WTC11 (cell line): ENCODE measurements around the gene ESYT3. TPM values are rescaled to one million over a fixed set of nuclear protein-coding genes. Genes with fewer than 3 reads are reported as not detected.

Experiments
- ATAC-seq: fragments of 200-7000 bp; cut with Tn5 transposase; 2 replicates; pipeline ENCODE4 v1.10.0; 2021; ENCODE audit warnings: mild to moderate bottlenecking, moderate library complexity
- CTCF ChIA-PET: fragments of 300-600 bp; sonication (Branson Sonifier 250); formaldehyde crosslinking; loops from one replicate; lab custom pipeline; 2021; ENCODE audit warnings: antibody characterized with exemption; lab: Charles Lee
- POLR2A ChIA-PET: fragments of 350-600 bp; sonication (Branson Sonifier 250); formaldehyde crosslinking; loops from one replicate; lab custom pipeline; 2021; ENCODE audit warnings: antibody characterized with exemption; lab: Charles Lee
- DNase-seq: peaks from one replicate; pipeline ENCODE4 v3.0.0; 2021; ENCODE audit warnings: low spot score
- H3K27ac Mint-ChIP-seq: 2 replicates; pipeline ENCODE4 v1.8.0; 2021; ENCODE audit warnings: mixed read lengths
- H3K27me3 Mint-ChIP-seq: 2 replicates; pipeline ENCODE4 v1.8.0; 2021; ENCODE audit warnings: low read depth, mild to moderate bottlenecking, moderate library complexity, mixed read lengths
- H3K36me3 Mint-ChIP-seq: 2 replicates; pipeline ENCODE4 v1.8.0; 2021; ENCODE audit warnings: mixed read lengths
- H3K4me1 Mint-ChIP-seq: 2 replicates; pipeline ENCODE4 v1.8.0; 2022; ENCODE audit warnings: mixed read lengths
- H3K4me3 Mint-ChIP-seq: 2 replicates; pipeline ENCODE4 v1.8.0; 2021; ENCODE audit warnings: mild to moderate bottlenecking, moderate library complexity, mixed read lengths
- H3K9me3 Mint-ChIP-seq: 2 replicates; pipeline ENCODE4 v1.8.0; 2021; ENCODE audit warnings: mixed read lengths
- E2F1 ChIP-seq: sonication (generic); formaldehyde crosslinking; IDR thresholded peaks from 2 replicates; pipeline ENCODE4 v1.8.0; 2022; ENCODE audit warnings: mild to moderate bottlenecking, missing genetic modification reagents
- ELF4 ChIP-seq: sonication (generic); formaldehyde crosslinking; IDR thresholded peaks from 2 replicates; pipeline ENCODE4 v1.8.1; 2022; ENCODE audit warnings: low read depth, mild to moderate bottlenecking, moderate library complexity, missing genetic modification reagents
- EMX1 ChIP-seq: fragments of 250-450 bp; sonication (Bioruptor Pico); IDR thresholded peaks from 2 replicates; pipeline ENCODE4 v1.8.0; 2021; ENCODE audit warnings: mild to moderate bottlenecking
- ETV6 ChIP-seq: sonication (generic); formaldehyde crosslinking; IDR thresholded peaks from 2 replicates; pipeline ENCODE4 v1.8.1; 2022; ENCODE audit warnings: mild to moderate bottlenecking, missing genetic modification reagents
- GRHL2 ChIP-seq: fragments of 250-450 bp; sonication (Bioruptor Pico); IDR thresholded peaks from 2 replicates; pipeline ENCODE4 v1.8.0; 2022; ENCODE audit warnings: mild to moderate bottlenecking, moderate library complexity; ENCODE audit not compliant: insufficient replicate concordance, severe bottlenecking
- GTF2I ChIP-seq: fragments of 250-450 bp; sonication (Bioruptor Pico); conservative IDR thresholded peaks from 2 replicates; pipeline ENCODE4 v1.4.0; 2021; ENCODE audit warnings: mild to moderate bottlenecking
- HMGA2 ChIP-seq: fragments of 250-450 bp; sonication (Bioruptor Pico); IDR thresholded peaks from 2 replicates; pipeline ENCODE4 v1.4.0; 2021; ENCODE audit warnings: mild to moderate bottlenecking, moderate library complexity
- IRF2 ChIP-seq: sonication (generic); formaldehyde crosslinking; IDR thresholded peaks from 2 replicates; pipeline ENCODE4 v1.8.0; 2022; ENCODE audit warnings: low read depth, missing genetic modification reagents, borderline replicate concordance
- JAZF1 ChIP-seq: fragments of 250-450 bp; sonication (Bioruptor Pico); IDR thresholded peaks from 2 replicates; pipeline ENCODE4 v1.9.0; 2021; ENCODE audit warnings: moderate library complexity, mild to moderate bottlenecking, inconsistent platforms
- JUN ChIP-seq: sonication (generic); formaldehyde crosslinking; IDR thresholded peaks from 2 replicates; pipeline ENCODE4 v1.8.0; 2023; ENCODE audit warnings: mild to moderate bottlenecking, missing genetic modification reagents
- KAT7 ChIP-seq: sonication (generic); formaldehyde crosslinking; IDR thresholded peaks from 2 replicates; pipeline ENCODE4 v1.8.1; 2023; ENCODE audit warnings: missing genetic modification reagents, mild to moderate bottlenecking, borderline replicate concordance
- NFYB ChIP-seq: sonication (generic); formaldehyde crosslinking; conservative IDR thresholded peaks from 2 replicates; pipeline ENCODE4 v1.8.0; 2022; ENCODE audit warnings: low read depth, missing genetic modification reagents
- NR3C1 ChIP-seq: sonication (generic); formaldehyde crosslinking; conservative IDR thresholded peaks from 2 replicates; pipeline ENCODE4 v1.8.1; 2023; ENCODE audit warnings: low read depth, mild to moderate bottlenecking, missing genetic modification reagents
- OVOL2 ChIP-seq: fragments of 250-450 bp; sonication (Bioruptor Pico); IDR thresholded peaks from 2 replicates; pipeline ENCODE4 v1.9.0; 2021; ENCODE audit warnings: mild to moderate bottlenecking, borderline replicate concordance
- RELA ChIP-seq: sonication (generic); formaldehyde crosslinking; IDR thresholded peaks from 2 replicates; pipeline ENCODE4 v1.8.1; 2022; ENCODE audit warnings: missing genetic modification reagents, mild to moderate bottlenecking, borderline replicate concordance
- SMAD3 ChIP-seq: sonication (generic); formaldehyde crosslinking; IDR thresholded peaks from 2 replicates; pipeline ENCODE4 v1.8.0; 2022; ENCODE audit warnings: missing genetic modification reagents, mild to moderate bottlenecking, borderline replicate concordance
- SMAD4 ChIP-seq: sonication (generic); formaldehyde crosslinking; IDR thresholded peaks from 2 replicates; pipeline ENCODE4 v1.8.0; 2022; ENCODE audit warnings: mild to moderate bottlenecking, missing genetic modification reagents
- TCF7 ChIP-seq: sonication (generic); formaldehyde crosslinking; IDR thresholded peaks from 2 replicates; pipeline ENCODE4 v1.8.0; 2022; ENCODE audit warnings: mild to moderate bottlenecking, low read depth, missing genetic modification reagents, moderate library complexity
- TP53 ChIP-seq: sonication (generic); formaldehyde crosslinking; IDR thresholded peaks from 2 replicates; pipeline ENCODE4 v1.8.1; 2023; ENCODE audit warnings: mild to moderate bottlenecking, missing genetic modification reagents
- USF2 ChIP-seq: sonication (generic); formaldehyde crosslinking; IDR thresholded peaks from 2 replicates; pipeline ENCODE4 v1.8.1; 2023; ENCODE audit warnings: mild to moderate bottlenecking, missing genetic modification reagents, moderate library complexity
- ZBTB21 ChIP-seq: sonication (generic); formaldehyde crosslinking; IDR thresholded peaks from 2 replicates; pipeline ENCODE4 v1.8.1; 2023; ENCODE audit warnings: mild to moderate bottlenecking, missing genetic modification reagents, borderline replicate concordance
- ZNF138 ChIP-seq: sonication (generic); formaldehyde crosslinking; conservative IDR thresholded peaks from 2 replicates; pipeline ENCODE4 v1.8.1; 2022; ENCODE audit warnings: mild to moderate bottlenecking, moderate library complexity, missing genetic modification reagents
- ZNF317 ChIP-seq: sonication (generic); formaldehyde crosslinking; IDR thresholded peaks from 2 replicates; pipeline ENCODE4 v1.8.1; 2023; ENCODE audit warnings: low read depth, mild to moderate bottlenecking, moderate library complexity, missing genetic modification reagents, borderline replicate concordance
- ZNF396 ChIP-seq: fragments of 250-450 bp; sonication (Bioruptor Pico); IDR thresholded peaks from 2 replicates; pipeline ENCODE4 v1.8.0; 2021; ENCODE audit warnings: mild to moderate bottlenecking, moderate library complexity, borderline replicate concordance
- ZNF512 ChIP-seq: sonication (generic); formaldehyde crosslinking; IDR thresholded peaks from 2 replicates; pipeline ENCODE4 v1.8.1; 2022; ENCODE audit warnings: missing genetic modification reagents, borderline replicate concordance
- total RNA-seq: library from RNA; stranded (reverse); gene quantifications from 3 replicates; pipeline ENCODE4 v1.2.3, GENCODE V29; 2021
- TF ChIP-seq, protein P1 (sequence below): fragments of 250-450 bp; sonication (Bioruptor Pico); IDR thresholded peaks from 2 replicates; pipeline ENCODE4 v1.9.0; 2021; ENCODE audit warnings: mild to moderate bottlenecking
- TF ChIP-seq, protein P2 (sequence below): sonication (generic); formaldehyde crosslinking; IDR thresholded peaks from 2 replicates; pipeline ENCODE4 v1.8.1; 2022; ENCODE audit warnings: mild to moderate bottlenecking, moderate library complexity, missing genetic modification reagents
- TF ChIP-seq, protein P3 (sequence below): sonication (generic); formaldehyde crosslinking; IDR thresholded peaks from 2 replicates; pipeline ENCODE4 v1.8.0; 2022; ENCODE audit warnings: mild to moderate bottlenecking, missing genetic modification reagents
- TF ChIP-seq, protein P4 (sequence below): sonication (generic); formaldehyde crosslinking; conservative IDR thresholded peaks from 2 replicates; pipeline ENCODE4 v1.8.1; 2023; ENCODE audit warnings: mild to moderate bottlenecking, low read depth, missing genetic modification reagents, moderate library complexity

Gene ESYT3
- total RNA-seq, 1 experiment from 2014 or later = 6.4 TPM

GRCh38 chr3:138441742-138442141 is 7.3 kb downstream of the ESYT3 start:
- TF ChIP-seq ELF4 (CRISPR knock-in tag) = no peak
- no peak for TF ChIP-seq NR3C1 (CRISPR knock-in tag)
- TF ChIP-seq, protein P1, sequence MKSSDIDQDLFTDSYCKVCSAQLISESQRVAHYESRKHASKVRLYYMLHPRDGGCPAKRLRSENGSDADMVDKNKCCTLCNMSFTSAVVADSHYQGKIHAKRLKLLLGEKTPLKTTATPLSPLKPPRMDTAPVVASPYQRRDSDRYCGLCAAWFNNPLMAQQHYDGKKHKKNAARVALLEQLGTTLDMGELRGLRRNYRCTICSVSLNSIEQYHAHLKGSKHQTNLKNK (CRISPR knock-in tag) = no peak
- no peak for TF ChIP-seq SMAD3 (CRISPR knock-in tag)
- no peak for TF ChIP-seq ZNF317 (CRISPR knock-in tag)
- TF ChIP-seq IRF2 = no peak
- no peak for TF ChIP-seq ZNF512 (CRISPR knock-in tag)
- TF ChIP-seq ZNF138 = no peak
- TF ChIP-seq E2F1 (CRISPR knock-in tag) = no peak
- TF ChIP-seq, protein P2, sequence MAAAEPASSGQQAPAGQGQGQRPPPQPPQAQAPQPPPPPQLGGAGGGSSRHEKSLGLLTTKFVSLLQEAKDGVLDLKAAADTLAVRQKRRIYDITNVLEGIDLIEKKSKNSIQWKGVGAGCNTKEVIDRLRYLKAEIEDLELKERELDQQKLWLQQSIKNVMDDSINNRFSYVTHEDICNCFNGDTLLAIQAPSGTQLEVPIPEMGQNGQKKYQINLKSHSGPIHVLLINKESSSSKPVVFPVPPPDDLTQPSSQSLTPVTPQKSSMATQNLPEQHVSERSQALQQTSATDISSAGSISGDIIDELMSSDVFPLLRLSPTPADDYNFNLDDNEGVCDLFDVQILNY (CRISPR knock-in tag) = no peak
- TF ChIP-seq HMGA2 (CRISPR knock-in tag) = no peak
- no peak for TF ChIP-seq ETV6 (CRISPR knock-in tag)
- no peak for TF ChIP-seq TCF7 (CRISPR knock-in tag)
- no peak for TF ChIP-seq GTF2I
- no peak for TF ChIP-seq GRHL2 (CRISPR knock-in tag)
- no peak for TF ChIP-seq ZNF396
- ATAC-seq = no peak
- no peak overlapping the region for H3K27ac Mint-ChIP-seq
- CTCF ChIA-PET = interaction anchor here (0.7 to 3.8 kb wide), 4 partner anchors 7 to 474 kb away, joined by 3 to 10 read pairs (median 8); partner anchors contain the start of gene ESYT3
- no peaks in the 10 kb centered on the region for H3K36me3 Mint-ChIP-seq
- no peak overlapping the region for H3K4me3 Mint-ChIP-seq
- no peak for DNase-seq
- H3K27me3 Mint-ChIP-seq = peaks cover 11% of the 10 kb centered on the region
- POLR2A ChIA-PET = no interaction called here
- no peaks in the 10 kb centered on the region for H3K9me3 Mint-ChIP-seq
- H3K4me1 Mint-ChIP-seq = peaks cover 6% of the 10 kb centered on the region

DNA sequence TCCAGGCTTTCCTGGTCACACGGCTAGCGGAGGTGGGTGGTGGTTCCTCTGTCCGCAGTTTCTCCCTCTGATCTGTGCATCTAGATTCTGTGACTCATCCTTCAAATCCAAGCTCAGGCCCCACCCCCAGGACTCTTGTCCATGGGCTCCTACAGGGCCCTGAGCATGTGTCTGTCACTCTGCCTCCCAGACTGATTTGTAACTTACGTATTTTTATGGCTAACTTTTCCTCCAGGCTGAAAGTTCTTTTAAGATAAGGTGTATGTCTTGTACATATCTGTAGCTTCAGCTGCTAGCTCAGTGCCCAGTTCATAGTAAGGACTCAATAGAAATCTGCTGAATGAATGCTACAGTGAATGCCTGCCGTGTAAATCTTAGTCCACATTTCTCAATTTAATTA is 8.0 kb downstream of the ESYT3 start:
- H3K4me3 Mint-ChIP-seq = no peak overlapping the region
- ChIA-PET CTCF (interaction anchor here (2.0 to 3.8 kb wide), 3 partner anchors 8 to 25 kb away, joined by 7 to 10 read pairs (median 8); partner anchors contain the start of gene ESYT3), POLR2A (no interaction called here)
- no peaks in the 10 kb centered on the region for H3K36me3 Mint-ChIP-seq
- ATAC-seq = peak; percentile 44
- H3K4me1 Mint-ChIP-seq = peaks cover 6% of the 10 kb centered on the region
- H3K27ac Mint-ChIP-seq = no peak overlapping the region
- no peak for DNase-seq
- H3K27me3 Mint-ChIP-seq = peaks cover 4% of the 10 kb centered on the region
- no peaks in the 10 kb centered on the region for H3K9me3 Mint-ChIP-seq
- no peak for TF ChIP-seq NFYB
- TF ChIP-seq EMX1 (CRISPR knock-in tag) = no peak
- no peak for TF ChIP-seq ZBTB21
- no peak for TF ChIP-seq JAZF1
- TF ChIP-seq SMAD4 (CRISPR knock-in tag) = no peak
- TF ChIP-seq, protein P3, sequence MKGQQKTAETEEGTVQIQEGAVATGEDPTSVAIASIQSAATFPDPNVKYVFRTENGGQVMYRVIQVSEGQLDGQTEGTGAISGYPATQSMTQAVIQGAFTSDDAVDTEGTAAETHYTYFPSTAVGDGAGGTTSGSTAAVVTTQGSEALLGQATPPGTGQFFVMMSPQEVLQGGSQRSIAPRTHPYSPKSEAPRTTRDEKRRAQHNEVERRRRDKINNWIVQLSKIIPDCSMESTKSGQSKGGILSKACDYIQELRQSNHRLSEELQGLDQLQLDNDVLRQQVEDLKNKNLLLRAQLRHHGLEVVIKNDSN (CRISPR knock-in tag) = no peak
- no peak for TF ChIP-seq JUN
- TF ChIP-seq, protein P4, sequence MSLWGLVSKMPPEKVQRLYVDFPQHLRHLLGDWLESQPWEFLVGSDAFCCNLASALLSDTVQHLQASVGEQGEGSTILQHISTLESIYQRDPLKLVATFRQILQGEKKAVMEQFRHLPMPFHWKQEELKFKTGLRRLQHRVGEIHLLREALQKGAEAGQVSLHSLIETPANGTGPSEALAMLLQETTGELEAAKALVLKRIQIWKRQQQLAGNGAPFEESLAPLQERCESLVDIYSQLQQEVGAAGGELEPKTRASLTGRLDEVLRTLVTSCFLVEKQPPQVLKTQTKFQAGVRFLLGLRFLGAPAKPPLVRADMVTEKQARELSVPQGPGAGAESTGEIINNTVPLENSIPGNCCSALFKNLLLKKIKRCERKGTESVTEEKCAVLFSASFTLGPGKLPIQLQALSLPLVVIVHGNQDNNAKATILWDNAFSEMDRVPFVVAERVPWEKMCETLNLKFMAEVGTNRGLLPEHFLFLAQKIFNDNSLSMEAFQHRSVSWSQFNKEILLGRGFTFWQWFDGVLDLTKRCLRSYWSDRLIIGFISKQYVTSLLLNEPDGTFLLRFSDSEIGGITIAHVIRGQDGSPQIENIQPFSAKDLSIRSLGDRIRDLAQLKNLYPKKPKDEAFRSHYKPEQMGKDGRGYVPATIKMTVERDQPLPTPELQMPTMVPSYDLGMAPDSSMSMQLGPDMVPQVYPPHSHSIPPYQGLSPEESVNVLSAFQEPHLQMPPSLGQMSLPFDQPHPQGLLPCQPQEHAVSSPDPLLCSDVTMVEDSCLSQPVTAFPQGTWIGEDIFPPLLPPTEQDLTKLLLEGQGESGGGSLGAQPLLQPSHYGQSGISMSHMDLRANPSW = no peak
- TF ChIP-seq KAT7 = no peak
- TF ChIP-seq RELA (CRISPR knock-in tag) = no peak
- no peak for TF ChIP-seq USF2 (CRISPR knock-in tag)
- no peak for TF ChIP-seq TP53 (CRISPR knock-in tag)
- TF ChIP-seq OVOL2 (CRISPR knock-in tag) = no peak
